ENCODE data around the gene RWDD1. TPM values are rescaled to one million over a fixed set of nuclear protein-coding genes. Genes with fewer than 3 reads are reported as not detected.
"Not testable (repeated sequence)": the region's sequence is repeated elsewhere in the genome, so short reads cannot be mapped to it uniquely, and the experiment has no call there.

Gene RWDD1
- total and polyA plus RNA-seq, 3 donors from 2014 or later = 15.6 to 27.8 (median 20.5) TPM

GRCh38 chr6:116596815-116597214 lies 25.5 kb downstream of the RWDD1 start:
- Histone ChIP-seq H3K27me3 (no peaks in the 10 kb centered on the region), H3K4me1 (no peaks in the 10 kb centered on the region), H3K27ac (no peak overlapping the region), H3K9me3 (no peaks in the 10 kb centered on the region), H3K36me3 (ENCODE audit: low read depth, missing control alignments) (no peaks in the 10 kb centered on the region), H3K4me3 (no peak overlapping the region)
- TF ChIP-seq POLR2A (IDR thresholded peaks at IDR 0.05) = no peak
- no peak for TF ChIP-seq CTCF (IDR thresholded peaks at IDR 0.05)
- no peak for DNase-seq
- intact Hi-C loops (cut with DNase I; ENCODE audit: low total_unique reads) = no loop called here
- 78 to 80% methylated on average over 4 of the region's 4 CpGs for WGBS, 2 donors

- 82 to 95% methylated on average over 3 of the region's 3 CpGs for WGBS, 2 donors
- not testable (repeated sequence) for H3K36me3 ChIP-seq (ENCODE audit: low read depth, missing control alignments)
Measured at GRCh38 chr6:116603916-116604315, 32.6 kb downstream of the RWDD1 start.

GRCh38 chr6:116604868-116605267 lies 33.6 kb downstream of the RWDD1 start:
- H3K4me3 ChIP-seq; DNase-seq; H3K9me3 ChIP-seq; H3K27me3 ChIP-seq; H3K4me1 ChIP-seq; H3K36me3 ChIP-seq (ENCODE audit: low read depth, missing control alignments); intact Hi-C loops (cut with DNase I; ENCODE audit: low total_unique reads); H3K27ac ChIP-seq: not testable (repeated sequence)
- WGBS, 2 donors = 90 to 95% methylated on average over 3 of the region's 3 CpGs

More at GRCh38 chr6:116603916-116604315, 32.6 kb downstream of the RWDD1 start:
- H3K4me1 ChIP-seq; intact Hi-C loops (cut with DNase I; ENCODE audit: low total_unique reads); H3K4me3 ChIP-seq; H3K27me3 ChIP-seq; H3K27ac ChIP-seq; H3K9me3 ChIP-seq; DNase-seq: not testable (repeated sequence)

GRCh38 chr6:116605935-116606334 lies 34.6 kb downstream of the RWDD1 start:
- no peak for TF ChIP-seq POLR2A (IDR thresholded peaks at IDR 0.05)
- TF ChIP-seq CTCF (IDR thresholded peaks at IDR 0.05) = no peak
- no peak overlapping the region for H3K4me3 ChIP-seq
- H3K27ac ChIP-seq = no peak overlapping the region
- H3K9me3 ChIP-seq = no peaks in the 10 kb centered on the region
- no peak for DNase-seq
- no peaks in the 10 kb centered on the region for H3K4me1 ChIP-seq
- H3K27me3 ChIP-seq = no peaks in the 10 kb centered on the region
- WGBS, 2 donors = 95 to 97% methylated on average over 4 of the region's 4 CpGs
- intact Hi-C loops (cut with DNase I; ENCODE audit: low total_unique reads) = no loop called here
- H3K36me3 ChIP-seq (ENCODE audit: low read depth, missing control alignments) = no peaks in the 10 kb centered on the region

- intact Hi-C loops (cut with DNase I; ENCODE audit: low total_unique reads) = no loop called here
- H3K9me3 ChIP-seq = no peaks in the 10 kb centered on the region
- no peaks in the 10 kb centered on the region for H3K4me1 ChIP-seq
- 68 to 85% methylated on average over 4 of the region's 4 CpGs for WGBS, 2 donors
- no peaks in the 10 kb centered on the region for H3K27me3 ChIP-seq
- no peak overlapping the region for H3K27ac ChIP-seq
- DNase-seq = no peak
- TF ChIP-seq CTCF (IDR thresholded peaks at IDR 0.05) = no peak
- TF ChIP-seq POLR2A (IDR thresholded peaks at IDR 0.05) = no peak
- no peak overlapping the region for H3K4me3 ChIP-seq
- H3K36me3 ChIP-seq (ENCODE audit: low read depth, missing control alignments) = no peaks in the 10 kb centered on the region
Measured at GRCh38 chr6:116611056-116611455, 39.8 kb downstream of the RWDD1 start.

GRCh38 chr6:116615937-116616736 lies 44.8 kb downstream of the RWDD1 start, which contains the start of gene RSPH4A:
RSPH4A (plus strand) TSS chr6:116616479; CDS start chr6:116616624, 145 bp downstream.
- Histone ChIP-seq H3K4me3 (peak within 1 kb of the TSS; percentile 57 to 67), H3K36me3 (ENCODE audit: low read depth, missing control alignments) (no peaks in the 10 kb centered on the region), H3K27ac (no peak within 1 kb of the TSS), H3K27me3 (no peaks in the 10 kb centered on the region), H3K9me3 (no peaks in the 10 kb centered on the region), H3K4me1 (peaks cover 6% of the 10 kb centered on the region)
- 0 to 1% methylated on average over 29 of the region's 29 CpGs for WGBS, 2 donors
- intact Hi-C loops (cut with DNase I; ENCODE audit: low total_unique reads) = no loop called here
- peak; percentile 97 for DNase-seq
- TF ChIP-seq POLR2A (IDR thresholded peaks at IDR 0.05) = no peak
- no peak for TF ChIP-seq CTCF (IDR thresholded peaks at IDR 0.05)
